Stimulated activated CD8-positive, alpha-beta memory T cell treated with anti-CD3 and anti-CD28 coated beads, Interleukin-7, amount 100 ng/mL, for 1 hour (primary cell): Measurements from ENCODE around the gene NLGN4X.

Experiments
- DNase-seq, 2 donors: peaks; one replicate each; pipeline ENCODE4 v3.0.0-alpha.2; 2020; ENCODE audit warnings: low read depth in 2 of 2

Gene NLGN4X

DNA sequence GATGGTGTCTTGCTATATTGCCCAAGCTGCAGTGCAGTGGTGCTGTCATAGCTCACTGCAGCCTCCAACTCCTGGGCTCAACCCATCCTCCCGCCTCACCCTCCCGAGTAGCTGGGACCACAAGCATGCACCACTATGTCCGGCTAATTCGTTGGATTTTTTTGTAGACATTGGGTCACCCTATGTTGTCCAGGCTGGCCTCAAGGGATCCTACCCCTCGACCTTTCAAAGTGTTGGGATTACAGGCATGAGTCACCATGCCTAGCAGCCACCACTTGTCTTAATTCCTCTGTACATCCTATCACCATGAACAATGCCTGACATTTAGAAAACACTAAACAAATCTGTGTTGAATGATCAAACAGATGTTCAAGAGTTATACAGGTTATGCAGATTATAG, 76.7 kb downstream of the NLGN4X start:
- no peak for DNase-seq

DNA sequence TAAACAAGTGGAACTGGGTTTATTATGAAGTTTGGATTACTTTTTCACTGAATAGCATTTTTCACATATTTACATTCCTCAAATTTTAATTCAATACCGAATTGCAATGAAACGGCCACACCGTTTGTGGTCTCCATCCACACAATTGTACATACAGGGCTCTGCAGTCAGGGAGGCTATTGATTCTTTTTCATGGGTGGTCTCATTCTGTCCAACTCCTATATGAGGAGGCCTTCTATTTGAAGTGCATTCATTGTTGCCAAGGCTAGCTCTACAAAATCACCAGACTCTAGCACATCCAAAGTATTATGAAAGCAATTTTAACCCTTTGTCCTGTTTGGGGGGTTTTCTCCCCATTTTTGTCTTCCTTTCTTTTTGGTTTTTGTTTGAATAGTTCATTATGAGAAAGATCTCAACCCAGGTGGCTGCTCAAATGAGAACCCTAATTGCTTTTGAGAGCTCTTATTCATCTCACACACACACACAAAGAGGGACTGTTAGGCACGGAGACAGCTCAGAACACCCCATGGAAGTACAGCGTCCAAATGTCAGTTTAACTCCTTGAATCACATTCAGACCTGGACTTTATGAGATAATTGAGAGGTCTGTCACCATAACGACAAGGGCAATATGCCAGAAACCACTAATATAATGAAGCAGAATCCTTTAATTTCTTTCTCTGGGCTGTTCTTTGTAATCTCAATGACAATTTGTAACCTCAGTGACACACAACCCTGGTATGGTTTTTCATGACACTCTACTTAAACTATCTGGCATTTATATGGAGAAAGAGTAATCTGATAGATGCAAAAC, 79.4 kb downstream of the NLGN4X start:
- DNase-seq, result no peak

DNA sequence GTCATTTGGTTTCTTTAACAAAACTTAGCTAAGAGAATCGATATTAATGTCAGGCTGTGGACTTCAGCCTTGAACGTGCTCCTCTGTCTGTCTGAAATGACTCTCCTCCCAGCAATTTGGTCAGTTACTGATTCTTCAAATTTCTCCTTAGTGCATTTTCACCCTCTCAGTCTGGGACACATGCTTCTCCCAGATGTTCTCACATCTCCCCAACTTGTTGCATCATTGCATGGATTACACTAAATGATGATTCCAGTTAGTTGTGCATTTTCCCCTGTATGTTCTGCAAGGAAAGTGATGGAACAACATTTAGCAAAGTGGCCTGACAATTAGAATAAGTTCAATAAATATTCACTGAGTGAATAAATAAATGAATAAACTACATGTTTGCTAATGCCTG, 94.4 kb downstream of the NLGN4X start:
- no peak for DNase-seq

DNA sequence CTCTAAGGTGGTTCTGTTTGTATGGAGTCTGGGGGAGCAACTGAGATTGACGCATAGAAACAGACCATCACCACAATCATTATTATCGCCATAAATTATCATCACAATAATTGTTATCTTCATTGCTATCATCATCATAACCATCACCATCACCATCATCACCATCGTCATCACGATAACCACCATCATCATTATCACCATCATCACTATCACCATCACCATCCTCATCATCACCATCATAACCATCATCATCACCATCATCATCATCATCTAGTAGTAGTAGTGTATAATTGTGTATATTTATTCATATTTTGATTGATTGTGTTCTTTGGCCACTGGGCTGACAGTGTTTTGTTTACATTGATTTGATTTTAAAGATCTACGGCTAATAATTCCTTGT, 95.7 kb downstream of the NLGN4X start:
- DNase-seq, result no peak

DNA sequence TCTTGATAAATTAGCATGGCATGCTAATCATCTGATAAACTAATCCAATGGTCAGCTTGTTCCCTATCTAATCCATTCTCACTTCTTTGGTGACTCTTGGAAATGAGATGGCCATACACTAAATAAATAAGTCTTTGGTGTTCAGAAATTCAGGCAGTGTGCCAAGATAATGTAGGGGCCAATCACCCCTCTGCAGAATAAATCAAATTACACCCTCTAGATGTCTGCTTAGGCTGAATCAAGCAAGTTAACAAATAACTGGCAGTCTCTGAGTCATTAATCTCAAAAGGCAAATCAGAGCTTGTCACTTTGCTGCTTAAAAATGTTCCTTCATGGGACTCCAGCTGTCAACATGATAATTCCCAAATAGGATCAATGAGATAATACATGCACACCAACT, 97.4 kb downstream of the NLGN4X start:
- DNase-seq, result no peak

DNA sequence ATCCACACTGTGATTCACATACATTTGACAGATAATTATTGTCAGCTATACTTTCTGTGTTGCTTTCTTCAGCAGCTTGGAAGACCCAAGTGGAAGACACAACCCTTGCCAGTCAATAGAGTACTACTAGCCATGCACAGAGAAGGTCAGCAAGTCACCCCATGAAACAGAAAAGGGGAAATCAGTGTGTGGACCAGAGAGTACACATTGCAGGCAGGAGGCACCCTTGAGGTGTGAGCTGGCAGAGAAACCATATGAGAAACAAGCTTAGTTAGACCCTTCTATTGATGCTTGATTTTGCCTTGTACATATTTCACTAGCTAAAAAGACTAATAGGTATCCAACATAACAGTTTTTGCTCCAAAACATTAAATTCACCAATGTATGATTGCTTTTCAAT, 99.5 kb downstream of the NLGN4X start:
- no peak for DNase-seq

DNA sequence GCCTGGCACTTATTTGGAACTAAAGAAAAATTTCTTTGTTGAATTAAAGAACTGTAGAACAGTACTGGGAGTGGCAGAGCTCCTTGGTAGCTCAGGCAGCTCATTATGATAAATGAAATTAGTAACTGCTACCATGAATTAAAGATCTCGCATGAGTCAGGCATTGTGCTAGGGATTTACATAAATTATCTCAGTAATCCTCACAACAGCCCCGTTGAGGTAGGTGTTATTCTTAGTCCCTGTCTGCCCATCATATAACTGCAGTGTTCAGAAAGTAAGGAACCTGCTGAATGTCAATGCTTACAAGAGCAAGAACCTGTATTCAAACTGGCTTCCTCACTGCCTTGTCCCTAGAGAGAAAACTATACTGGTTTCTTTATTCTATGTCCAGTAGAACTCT, 108.3 kb downstream of the NLGN4X start:
- DNase-seq, result no peak

DNA sequence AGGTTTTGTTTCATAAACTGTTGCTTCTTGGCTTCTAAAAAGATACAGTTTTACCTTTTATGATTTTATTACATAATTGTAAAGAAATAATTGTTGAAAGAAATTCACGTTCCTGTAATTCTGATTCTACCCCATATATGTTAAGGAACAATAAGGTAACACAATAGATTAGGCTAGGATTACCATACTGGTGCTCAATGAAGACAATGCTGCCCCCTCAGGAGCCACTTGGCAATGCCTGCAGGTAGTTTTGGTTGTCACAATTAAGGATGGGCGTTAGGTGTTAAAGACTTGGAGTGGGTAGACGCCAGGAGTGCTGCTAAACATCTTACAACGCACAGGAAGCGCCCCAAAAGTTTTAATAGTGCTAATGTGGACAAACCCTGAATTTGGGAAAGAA, 133.2 kb downstream of the NLGN4X start:
- no peak for DNase-seq

DNA sequence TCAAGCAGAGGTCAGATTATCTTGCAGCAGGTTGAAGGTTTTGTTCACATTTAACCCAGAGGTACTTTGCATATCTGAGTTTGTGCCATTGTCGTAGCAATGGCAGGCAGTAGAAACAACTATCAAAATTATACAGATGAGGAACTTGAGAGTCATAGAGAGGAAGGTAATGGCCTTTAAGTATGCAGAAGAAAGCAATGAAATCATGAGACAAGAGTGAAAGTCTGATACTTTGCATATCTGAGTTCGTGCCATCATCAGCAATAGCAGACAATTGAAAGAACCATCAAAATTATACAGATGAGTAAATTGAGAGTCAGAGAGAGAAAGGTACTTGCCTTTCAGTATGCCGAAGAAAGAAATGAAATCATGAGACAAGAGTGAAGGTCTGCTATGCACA, 154.1 kb downstream of the NLGN4X start:
- no peak for DNase-seq

DNA sequence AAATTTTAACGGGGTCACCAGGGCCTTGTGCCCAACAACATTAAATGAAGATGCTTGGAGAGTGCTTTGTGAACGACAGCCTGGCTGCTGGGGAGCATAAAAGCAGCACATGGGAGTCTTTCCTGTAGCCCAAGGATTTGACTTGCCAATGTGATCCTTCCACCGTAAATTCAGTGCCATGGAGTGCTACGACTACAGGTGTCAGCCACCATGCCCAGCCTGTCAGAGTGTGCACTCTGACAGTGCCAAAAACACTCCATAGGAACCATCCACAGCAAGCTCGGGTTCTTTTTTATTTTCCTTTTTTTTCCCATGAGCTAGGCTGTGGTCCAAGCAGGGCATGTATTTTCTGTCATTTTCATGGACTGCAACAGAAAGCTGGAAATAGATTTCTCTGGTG, 156.9 kb downstream of the NLGN4X start:
- DNase-seq, result no peak

DNA sequence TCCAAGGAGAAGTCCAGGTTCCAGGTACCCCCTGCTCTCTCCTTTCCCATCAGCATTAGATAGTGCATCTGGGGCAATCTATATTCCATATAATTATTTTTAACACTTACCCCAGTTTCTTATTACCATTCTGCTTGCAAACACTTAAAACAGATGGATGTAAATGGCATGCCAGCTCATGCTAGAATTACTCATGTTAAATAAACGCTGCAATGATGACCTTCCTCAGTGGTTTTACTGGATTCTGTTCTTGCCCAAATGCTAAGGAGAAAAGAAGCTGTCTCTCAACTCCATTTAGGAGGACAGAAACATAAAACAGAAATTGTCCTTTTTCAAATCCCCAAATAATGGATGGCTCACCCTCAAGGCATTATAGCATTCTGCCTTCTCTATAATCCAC, 161.1 kb downstream of the NLGN4X start:
- no peak for DNase-seq

DNA sequence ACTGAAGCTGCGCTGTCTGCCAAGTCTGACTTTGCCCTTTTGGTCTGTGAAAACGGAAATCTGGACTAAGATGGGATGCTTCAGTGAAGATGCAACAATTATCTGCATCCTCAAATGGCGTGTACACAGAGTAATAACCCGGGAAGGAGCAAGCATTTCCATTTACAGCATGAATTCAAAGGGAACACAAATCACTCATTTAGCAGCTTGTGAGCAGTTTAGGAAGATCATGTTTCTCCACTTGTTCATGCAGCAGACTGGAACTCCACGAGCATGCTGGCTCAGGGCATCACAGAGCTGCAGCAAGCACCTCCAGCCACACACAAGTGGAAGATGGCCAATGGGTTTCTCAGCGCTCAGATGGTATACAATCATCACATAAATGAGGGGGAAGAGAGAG, 175.5 kb downstream of the NLGN4X start:
- no peak for DNase-seq

DNA sequence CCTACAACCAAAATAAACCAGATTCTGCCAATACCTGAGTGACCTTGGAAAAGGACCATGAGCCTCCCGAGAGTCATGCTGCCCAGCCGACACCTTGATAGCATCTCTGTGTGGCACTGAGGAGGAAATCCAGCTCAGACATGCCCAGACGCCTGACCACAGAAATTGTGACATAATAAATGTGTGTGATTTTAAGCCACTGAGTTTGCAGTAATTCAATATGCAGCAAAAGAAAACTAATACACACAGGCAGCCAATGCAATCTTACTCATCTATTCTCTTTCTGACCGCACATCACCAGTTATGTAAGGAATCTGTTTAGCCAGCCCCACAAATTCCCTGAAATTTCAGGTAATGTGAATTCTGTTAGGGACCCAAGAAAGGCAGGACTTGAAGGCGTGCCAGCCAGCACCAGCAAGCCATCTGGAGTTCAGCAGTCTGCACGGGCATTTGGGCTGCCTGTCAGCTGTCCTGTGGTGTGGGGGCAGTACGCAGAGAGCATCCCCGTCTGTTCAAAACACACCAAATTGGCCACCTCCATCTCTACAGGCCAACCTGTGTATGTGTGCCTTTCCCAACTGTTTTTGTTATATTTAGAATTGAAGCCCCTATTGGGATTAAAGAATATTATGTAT, 176.4 kb downstream of the NLGN4X start:
- DNase-seq, result no peak

DNA sequence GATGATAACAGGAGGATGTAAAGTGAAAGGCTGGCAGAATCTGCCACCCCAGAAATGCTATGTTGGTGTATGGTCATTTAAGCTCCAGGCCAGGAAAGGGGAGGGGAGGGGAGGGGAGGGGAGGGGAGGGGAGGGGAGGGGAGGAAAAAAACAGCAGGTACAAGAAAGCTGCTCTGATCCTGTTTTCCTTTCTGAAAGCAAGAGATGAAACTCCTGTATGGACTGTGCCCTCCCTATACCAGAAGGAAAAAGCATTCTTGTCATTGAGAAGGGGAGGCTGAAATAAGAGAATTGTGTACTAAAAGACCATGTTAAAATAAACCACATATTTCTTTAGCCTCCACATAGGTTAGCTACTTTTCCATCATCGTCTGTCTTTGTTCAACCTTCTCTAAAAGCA, 179.5 kb downstream of the NLGN4X start:
- DNase-seq, result no peak

DNA sequence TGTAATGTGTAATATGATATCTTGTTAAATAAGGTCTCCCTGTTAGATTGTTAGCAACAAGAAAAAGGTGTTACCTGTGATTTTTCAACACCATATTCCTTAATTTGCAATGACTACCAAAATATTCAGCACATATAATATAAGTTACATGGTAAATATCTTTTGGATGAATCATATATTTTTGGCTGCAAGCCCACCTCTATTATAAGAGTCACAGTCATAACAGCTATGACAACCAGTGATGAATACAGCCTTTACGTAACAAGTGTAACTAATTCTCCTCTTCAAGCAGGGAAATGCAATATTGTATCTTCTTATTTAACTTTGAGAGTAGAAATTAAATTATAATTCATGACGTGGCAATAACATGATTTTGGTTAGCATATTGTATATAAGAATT, 187.0 kb downstream of the NLGN4X start:
- no peak for DNase-seq

DNA sequence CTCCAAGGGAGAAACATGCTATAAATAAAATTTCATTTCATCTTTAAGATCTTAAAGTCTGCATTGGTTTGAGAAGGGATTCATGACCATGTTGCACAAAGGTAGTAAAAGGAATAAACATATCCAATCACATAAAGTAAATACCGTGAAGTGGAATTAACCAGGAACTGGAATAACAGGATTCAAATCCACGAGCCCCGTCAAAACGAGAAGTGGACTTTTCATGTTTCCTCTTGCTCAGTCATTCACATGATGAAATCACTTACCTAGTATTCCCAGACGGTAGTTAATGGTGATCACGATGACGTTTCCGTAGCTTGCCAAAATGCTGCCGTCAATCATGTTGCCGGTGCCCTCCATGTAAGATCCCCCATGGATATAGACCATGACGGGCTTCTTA, 199.7 kb downstream of the NLGN4X start:
- DNase-seq, result no peak

DNA sequence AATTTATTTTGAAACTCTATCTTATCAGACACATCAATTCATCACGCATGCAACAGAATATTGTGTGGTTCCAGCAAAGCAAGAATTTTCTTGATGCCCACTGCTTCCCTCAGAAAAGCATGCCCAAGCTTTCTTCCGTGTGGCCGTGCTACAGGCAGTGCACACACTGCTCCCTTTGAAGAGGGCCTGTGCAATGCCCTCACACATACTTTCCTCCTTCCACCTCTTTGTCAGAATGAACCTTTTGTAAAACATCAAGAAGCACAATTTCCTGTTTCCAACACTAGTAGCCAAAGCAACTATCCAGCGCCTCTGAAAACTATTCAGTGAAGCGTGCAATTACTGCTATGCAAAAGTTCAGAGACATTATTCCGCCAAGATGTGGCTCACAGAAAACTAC, 201.7 kb downstream of the NLGN4X start:
- no peak for DNase-seq

DNA sequence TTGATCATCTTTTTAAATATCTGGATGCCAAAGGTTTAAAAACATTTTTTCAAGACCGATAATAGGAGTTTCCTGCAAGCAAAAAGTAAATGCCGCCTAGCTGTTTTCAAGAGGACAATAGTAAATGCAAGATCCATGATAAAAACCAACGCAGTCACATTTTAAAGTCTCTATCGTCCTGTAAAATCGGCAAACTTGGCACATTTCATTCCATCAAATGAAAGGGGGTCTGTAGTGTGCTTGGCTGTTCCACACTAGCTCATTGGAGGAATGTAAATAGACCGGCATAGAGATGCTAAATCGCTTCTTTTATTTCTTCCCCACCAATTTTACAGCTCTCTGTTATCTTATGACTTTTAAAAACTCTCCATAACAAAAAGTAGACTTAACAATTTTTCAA, 202.2 kb downstream of the NLGN4X start:
- no peak for DNase-seq

DNA sequence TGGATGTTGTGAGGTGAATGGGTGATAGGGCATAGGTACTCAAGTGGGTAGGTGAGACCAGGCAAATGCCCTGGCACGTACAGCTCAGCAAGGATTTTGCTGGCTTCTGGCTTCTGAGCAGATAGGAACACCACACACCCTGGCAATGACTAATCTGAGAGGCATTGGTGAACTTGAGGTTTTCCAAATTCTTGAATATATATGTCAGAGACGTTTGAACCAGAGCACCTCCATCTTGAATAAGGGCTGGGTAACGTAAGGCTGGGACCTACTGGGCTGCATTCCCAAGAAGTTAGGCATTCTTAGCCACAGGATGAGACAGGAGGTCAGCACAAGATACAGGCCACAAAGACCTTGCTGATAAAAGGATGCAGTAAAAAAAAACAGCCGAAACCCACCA, 204.5 kb downstream of the NLGN4X start:
- no peak for DNase-seq

DNA sequence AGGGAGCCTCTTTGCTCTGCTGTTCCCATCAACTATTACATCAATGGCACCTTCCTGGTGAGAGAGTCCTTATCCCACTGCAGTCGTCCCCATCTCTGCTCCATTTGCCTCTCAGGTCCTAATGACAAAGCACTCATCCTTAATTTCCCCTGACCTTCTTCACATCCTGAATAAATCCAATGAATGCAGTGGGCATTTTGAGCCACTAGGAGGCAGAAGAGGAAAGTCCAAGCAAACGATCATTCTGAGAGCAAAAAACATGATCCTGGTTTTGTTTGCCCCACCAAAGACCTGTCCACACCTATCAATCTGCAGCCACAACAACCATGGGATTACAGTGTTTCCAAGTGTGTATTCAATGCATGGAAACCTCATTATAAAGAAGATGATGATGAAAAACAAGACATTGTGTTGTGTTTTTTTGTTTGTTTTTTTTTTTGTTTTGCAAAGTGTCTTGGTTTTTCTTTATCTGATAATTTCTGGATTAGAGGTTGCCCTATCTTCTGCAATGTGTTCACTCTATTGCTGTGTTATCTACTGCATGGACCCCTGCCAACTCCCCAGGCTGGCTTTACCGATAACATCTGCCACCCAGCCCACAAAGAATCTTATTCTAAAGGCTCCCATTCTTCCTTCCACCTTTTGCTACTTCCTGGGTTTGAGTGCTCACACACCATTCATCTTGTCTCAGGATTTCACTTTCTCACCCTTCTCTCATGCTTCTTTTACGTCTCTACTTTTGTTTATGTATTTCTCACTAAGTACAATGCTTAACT, 207.2 kb downstream of the NLGN4X start:
- DNase-seq, result no peak

DNA sequence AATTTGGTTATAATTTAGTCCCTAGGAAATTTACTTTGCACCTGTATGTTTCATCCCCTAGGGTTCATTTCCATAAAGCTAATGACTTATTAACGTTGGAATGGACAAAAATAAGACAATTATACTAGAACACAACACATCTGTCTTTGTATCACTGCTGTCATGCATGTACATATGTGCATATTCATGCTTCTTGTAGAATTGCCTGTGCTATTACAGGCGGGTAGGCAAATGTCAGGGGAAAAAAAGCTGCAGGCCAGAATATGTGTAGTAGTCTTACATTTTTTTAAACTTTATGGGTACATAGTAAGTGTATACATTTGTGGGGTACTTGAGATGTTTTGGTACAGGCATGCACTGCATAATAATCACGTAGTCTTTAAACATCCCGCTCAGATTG, 209.6 kb downstream of the NLGN4X start:
- no peak for DNase-seq

DNA sequence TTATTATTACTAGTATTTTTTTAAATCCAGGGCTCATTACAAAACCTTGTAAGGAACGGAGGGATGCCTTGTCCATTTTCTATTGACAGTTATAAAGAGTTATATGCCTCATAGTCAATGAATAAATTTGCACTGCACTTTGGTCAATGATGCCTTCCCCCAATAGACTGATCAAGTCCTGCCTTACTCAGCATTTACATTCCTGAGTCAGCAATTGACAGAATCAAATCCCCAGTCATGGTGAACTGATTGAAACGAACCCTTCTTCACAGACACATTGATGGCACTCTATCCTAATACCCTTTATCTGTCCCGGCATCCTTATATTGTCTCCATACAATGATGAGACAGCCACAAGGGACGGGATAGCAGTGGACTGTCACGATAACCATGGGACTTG, 213.2 kb downstream of the NLGN4X start:
- DNase-seq, result no peak

DNA sequence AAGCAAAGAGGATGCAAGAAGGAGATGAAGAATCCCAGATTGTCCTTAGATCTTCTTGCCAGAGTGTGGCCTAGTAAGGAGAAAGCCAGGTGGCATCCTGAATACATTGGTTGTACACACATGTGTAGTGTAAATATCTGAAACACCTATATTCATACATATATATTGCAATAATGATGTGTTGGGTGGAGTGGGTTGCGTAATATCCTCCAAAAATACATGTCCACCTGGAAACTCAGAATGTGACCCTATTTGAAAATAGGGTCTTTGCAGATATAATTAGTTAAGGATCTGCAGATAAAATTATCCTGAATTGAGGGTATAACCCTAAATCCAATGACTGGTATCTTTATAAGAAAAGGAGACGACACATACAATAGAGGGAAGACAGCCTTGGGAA, 216.3 kb downstream of the NLGN4X start:
- DNase-seq, result no peak
